ENCODE data around the gene EEF2K. TPM values are rescaled to one million over a fixed set of nuclear protein-coding genes. Genes with fewer than 3 reads are reported as not detected.
A peak's percentile ranks its signal among the peaks of the same experiment; 100 is the strongest.

The EEF2K gene
- total RNA-seq, 4 donors from 2014 or later, result 22.2 to 223 (median 50.1) TPM

DNA sequence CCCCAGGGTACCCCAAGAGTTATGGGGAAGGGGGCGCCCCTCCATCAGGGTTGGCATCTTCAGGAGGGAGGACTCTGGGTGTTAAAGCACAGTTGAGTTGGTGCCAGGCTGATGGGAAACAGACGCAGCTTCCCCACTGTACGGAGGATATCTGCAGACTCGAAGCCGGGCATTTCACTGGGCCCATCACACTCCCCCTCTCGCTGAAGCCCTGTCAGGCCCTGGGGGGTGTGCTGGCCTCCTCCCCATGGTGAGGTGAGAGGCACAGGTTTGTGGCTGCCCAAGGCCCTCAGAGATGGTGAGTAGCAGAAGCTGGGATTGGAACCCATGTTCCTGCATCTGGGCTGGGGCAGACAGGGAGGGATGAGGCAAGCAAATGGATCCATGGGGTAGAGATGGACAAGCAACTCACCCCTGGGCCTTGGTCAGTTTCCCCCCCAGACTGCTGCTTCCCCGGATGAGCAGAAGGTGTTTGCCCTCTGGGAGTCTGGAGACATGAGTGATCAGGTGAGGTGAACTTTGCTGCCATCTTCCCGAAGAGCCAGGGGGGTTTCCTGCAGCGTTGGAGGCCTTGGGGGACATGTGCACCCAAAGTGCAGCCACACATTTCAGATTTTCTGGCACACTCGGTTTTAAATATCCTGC, 122.1 kb downstream of the EEF2K start:
- Histone ChIP-seq H3K27me3 (no peaks in the 10 kb centered on the region), H3K36me3 (peaks cover 0 to 48% (median 18%) of the 10 kb centered on the region in 4 donors), H3K4me3 (no peak overlapping the region), H3K4me1 (peaks cover 0 to 9% (median 5%) of the 10 kb centered on the region in 4 donors), H3K9me3 (no peaks in the 10 kb centered on the region), H3K27ac (no peak overlapping the region)
- WGBS, 2 donors (ENCODE audit: low coverage in 1 of 2), result 91% methylated on average over 10 of the region's 10 CpGs; no CpG with 5 or more reads in 1 of the 2 donors
- DNase-seq, result no peak
- in situ Hi-C loops (cut with MboI; ENCODE audit: low pct_ligation_motif_present in 1 of 4, low pct_unique_long_range_greater_than_20kb in 1 of 4, low sequenced_read_pairs in 3 of 4), result loop anchor here in 2 of 4 donors (10.0 to 25.0 kb wide), 2 partner anchors 87 to 309 kb away; no protein-coding TSS in a partner anchor
- TF ChIP-seq EP300 (IDR thresholded peaks at IDR 0.05; ENCODE audit: low read depth), result no peak
- TF ChIP-seq POLR2A (IDR thresholded peaks at IDR 0.05), result no peak
- no peak for TF ChIP-seq CTCF (IDR thresholded peaks at IDR 0.05)
- TF ChIP-seq POLR2AphosphoS5 (IDR thresholded peaks at IDR 0.05), result no peak
- intact Hi-C loops (cut with DNase I; ENCODE audit: low total_unique reads), result no loop called here

GRCh38 chr16:22329199-22329695, 123.2 kb downstream of the EEF2K start:
- intact Hi-C loops (cut with DNase I; ENCODE audit: low total_unique reads), result no loop called here
- no peak for DNase-seq
- in situ Hi-C loops (cut with MboI; ENCODE audit: low pct_ligation_motif_present in 1 of 4, low pct_unique_long_range_greater_than_20kb in 1 of 4, low sequenced_read_pairs in 3 of 4), result loop anchor here in 2 of 4 donors (10.0 to 25.0 kb wide), 2 partner anchors 86 to 308 kb away; no protein-coding TSS in a partner anchor
- Histone ChIP-seq H3K4me1 (peaks cover 0 to 9% (median 5%) of the 10 kb centered on the region in 4 donors), H3K36me3 (peaks cover 0 to 56% (median 21%) of the 10 kb centered on the region in 4 donors), H3K4me3 (no peak overlapping the region), H3K27me3 (no peaks in the 10 kb centered on the region), H3K27ac (no peak overlapping the region), H3K9me3 (no peaks in the 10 kb centered on the region)
- 80 to 97% methylated on average over 1 to 9 of the region's 9 CpGs for WGBS, 2 donors (ENCODE audit: low coverage in 1 of 2)
- TF ChIP-seq POLR2AphosphoS5 (IDR thresholded peaks at IDR 0.05) (no peak), POLR2A (IDR thresholded peaks at IDR 0.05) (no peak), EP300 (IDR thresholded peaks at IDR 0.05; ENCODE audit: low read depth) (no peak)

- Histone ChIP-seq H3K27me3 (no peaks in the 10 kb centered on the region), H3K27ac (peak overlapping the region; percentile 10 to 34 (median 12)), H3K36me3 (peaks cover 0 to 54% (median 20%) of the 10 kb centered on the region in 4 donors), H3K4me1 (peaks cover 0 to 9% (median 5%) of the 10 kb centered on the region in 4 donors), H3K4me3 (no peak overlapping the region), H3K9me3 (no peaks in the 10 kb centered on the region)
- 31 to 44% methylated on average over 3 to 4 of the region's 4 CpGs for WGBS, 2 donors (ENCODE audit: low coverage in 1 of 2)
- intact Hi-C loops (cut with DNase I; ENCODE audit: low total_unique reads), result loop anchor here (5.0 kb wide), 1 partner anchor 1288 kb away; no protein-coding TSS in a partner anchor
- no peak for TF ChIP-seq EP300 (IDR thresholded peaks at IDR 0.05; ENCODE audit: low read depth)
- in situ Hi-C loops (cut with MboI; ENCODE audit: low pct_ligation_motif_present in 1 of 4, low pct_unique_long_range_greater_than_20kb in 1 of 4, low sequenced_read_pairs in 3 of 4), result loop anchor here in 1 of 4 donors (25.0 kb wide), 1 partner anchor 307 kb away; no protein-coding TSS in a partner anchor
- DNase-seq, result no peak
Measured at GRCh38 chr16:22330326-22330725, 124.2 kb downstream of the EEF2K start.

DNA sequence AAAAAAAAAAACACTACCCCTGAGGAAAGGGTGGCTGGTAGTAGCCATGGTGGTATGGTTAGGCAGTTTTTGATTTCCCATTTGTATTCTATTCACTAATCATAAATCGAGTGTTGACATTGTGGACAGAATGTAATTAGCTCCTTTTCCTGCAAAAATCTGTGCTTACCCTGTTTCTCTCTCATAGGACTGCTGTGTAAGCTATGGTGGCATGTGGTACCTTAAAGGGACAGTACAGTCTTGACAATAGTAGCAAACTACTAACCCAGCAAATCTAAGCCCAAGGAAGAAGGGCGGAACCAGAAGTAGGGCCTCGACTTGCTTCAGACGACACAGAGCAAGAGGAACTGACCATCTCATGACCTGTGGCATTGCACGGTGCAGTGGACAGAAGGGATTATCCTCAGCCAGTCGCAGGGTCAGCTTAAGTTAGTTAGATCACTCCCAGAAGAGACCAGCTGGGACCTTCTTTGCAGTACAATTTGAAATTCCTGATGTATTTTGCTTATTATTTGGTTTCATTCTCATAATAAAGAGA, 127.4 kb downstream of the EEF2K start:
- no peaks in the 10 kb centered on the region for H3K27me3 ChIP-seq
- peaks cover 0 to 46% (median 13%) of the 10 kb centered on the region in 4 donors for H3K36me3 ChIP-seq
- no peak for DNase-seq
- H3K9me3 ChIP-seq, result peaks cover 7% of the 10 kb centered on the region in 2 donors
- TF ChIP-seq CTCF (IDR thresholded peaks at IDR 0.05) (no peak), POLR2A (IDR thresholded peaks at IDR 0.05) (no peak), POLR2AphosphoS5 (IDR thresholded peaks at IDR 0.05) (no peak), EP300 (IDR thresholded peaks at IDR 0.05; ENCODE audit: low read depth) (no peak)
- 0 to 91% methylated on average over 1 to 6 of the region's 6 CpGs for WGBS, 2 donors (ENCODE audit: low coverage in 1 of 2)
- intact Hi-C loops (cut with DNase I; ENCODE audit: low total_unique reads) (loop anchor here (5.0 kb wide), 1 partner anchor 1291 kb away; no protein-coding TSS in a partner anchor), in situ Hi-C loops (cut with MboI; ENCODE audit: low pct_ligation_motif_present in 1 of 4, low pct_unique_long_range_greater_than_20kb in 1 of 4, low sequenced_read_pairs in 3 of 4) (loop anchor here in 1 of 4 donors (25.0 kb wide), 1 partner anchor 304 kb away; no protein-coding TSS in a partner anchor)
- no peak overlapping the region for H3K27ac ChIP-seq
- H3K4me3 ChIP-seq, result no peak overlapping the region
- peaks cover 0 to 9% (median 5%) of the 10 kb centered on the region in 4 donors for H3K4me1 ChIP-seq
